HEK293 (cell line): ENCODE measurements around the gene FOXC1.

ENCODE experiments used
- HOXA7 ChIP-seq: sonication (generic); formaldehyde crosslinking; IDR thresholded peaks from 2 replicates; pipeline ENCODE4 v1.8.1; 2022; ENCODE audit warnings: missing genetic modification reagents, borderline replicate concordance
- HOXC10 ChIP-seq: sonication (generic); formaldehyde crosslinking; IDR thresholded peaks from 2 replicates; pipeline ENCODE4 v1.8.1; 2023; ENCODE audit warnings: mild to moderate bottlenecking, missing genetic modification reagents
- KLF1 ChIP-seq: fragments of 450-650 bp; formaldehyde crosslinking; IDR thresholded peaks from 2 replicates; pipeline ENCODE4 v1.5.1; 2016; ENCODE audit warnings: missing biosample characterization, missing genetic modification characterization
- KLF8 ChIP-seq: fragments of 450-650 bp; formaldehyde crosslinking; IDR thresholded peaks from 2 replicates; pipeline ENCODE4 v1.5.1; 2016; ENCODE audit warnings: missing biosample characterization, missing genetic modification characterization
- PBX3 ChIP-seq: sonication (generic); formaldehyde crosslinking; IDR thresholded peaks from 2 replicates; pipeline ENCODE4 v1.8.1; 2022; ENCODE audit warnings: mild to moderate bottlenecking, moderate library complexity, missing genetic modification reagents
- PRDM1 ChIP-seq: fragments of 450-650 bp; formaldehyde crosslinking; IDR thresholded peaks from 2 replicates; pipeline ENCODE4; 2016; ENCODE audit warnings: missing biosample characterization, missing genetic modification characterization
- SETDB1 ChIP-seq: IDR thresholded peaks from one replicate; pipeline ENCODE4 v1.6.1; 2017; ENCODE audit warnings: mild to moderate bottlenecking, low read length, moderate library complexity, mixed read lengths; ENCODE audit not compliant: insufficient read length
- ZBTB17 ChIP-seq: fragments of 450-650 bp; formaldehyde crosslinking; IDR thresholded peaks from 2 replicates; pipeline ENCODE4 v1.5.1; 2016; ENCODE audit warnings: missing biosample characterization, missing genetic modification characterization
- ZBTB21 ChIP-seq: fragments of 450-650 bp; formaldehyde crosslinking; IDR thresholded peaks from 2 replicates; pipeline ENCODE4 v1.5.1; 2017; ENCODE audit warnings: missing biosample characterization, missing genetic modification characterization
- ZNF138 ChIP-seq: fragments of 450-650 bp; formaldehyde crosslinking; IDR thresholded peaks from 2 replicates; pipeline ENCODE4 v1.5.1; 2016; ENCODE audit warnings: missing biosample characterization, missing genetic modification characterization, borderline replicate concordance
- ZNF248 ChIP-seq: fragments of 450-650 bp; formaldehyde crosslinking; IDR thresholded peaks from 2 replicates; pipeline ENCODE4 v1.5.1; 2017; ENCODE audit warnings: missing biosample characterization, missing genetic modification characterization
- ZNF266 ChIP-seq: fragments of 450-650 bp; formaldehyde crosslinking; IDR thresholded peaks from 2 replicates; pipeline ENCODE4 v1.5.1; 2016; ENCODE audit warnings: missing biosample characterization, missing genetic modification characterization, low read depth
- ZNF37A ChIP-seq: fragments of 450-650 bp; IDR thresholded peaks from 2 replicates; pipeline ENCODE4 v1.5.1; 2018; ENCODE audit warnings: missing biosample characterization, missing genetic modification characterization
- ZNF398 ChIP-seq: fragments of 450-650 bp; formaldehyde crosslinking; IDR thresholded peaks from 2 replicates; pipeline ENCODE4 v1.5.1; 2017; ENCODE audit warnings: missing biosample characterization, missing genetic modification characterization
- ZNF510 ChIP-seq: fragments of 450-650 bp; formaldehyde crosslinking; IDR thresholded peaks from 2 replicates; pipeline ENCODE4 v1.5.1; 2018; ENCODE audit warnings: mild to moderate bottlenecking, missing genetic modification characterization, missing biosample characterization; ENCODE audit not compliant: insufficient replicate concordance
- ZNF529 ChIP-seq: fragments of 450-650 bp; formaldehyde crosslinking; IDR thresholded peaks from 2 replicates; pipeline ENCODE4 v1.5.1; 2017; ENCODE audit warnings: missing genetic modification characterization, missing biosample characterization; ENCODE audit not compliant: insufficient replicate concordance
- ZNF544 ChIP-seq: fragments of 450-650 bp; formaldehyde crosslinking; IDR thresholded peaks from 2 replicates; pipeline ENCODE4 v1.5.0; 2017; ENCODE audit warnings: missing biosample characterization, missing genetic modification characterization
- ZNF548 ChIP-seq: fragments of 450-650 bp; formaldehyde crosslinking; IDR thresholded peaks from 2 replicates; pipeline ENCODE4 v1.5.1; 2016; ENCODE audit warnings: missing biosample characterization, missing genetic modification characterization
- ZNF600 ChIP-seq: fragments of 450-650 bp; formaldehyde crosslinking; IDR thresholded peaks from 2 replicates; pipeline ENCODE4 v1.5.1; 2016; ENCODE audit warnings: missing biosample characterization, missing genetic modification characterization
- ZNF623 ChIP-seq: fragments of 450-650 bp; formaldehyde crosslinking; IDR thresholded peaks from 2 replicates; pipeline ENCODE4 v1.5.1; 2016; ENCODE audit warnings: missing biosample characterization, missing genetic modification characterization
- ZNF677 ChIP-seq: fragments of 450-650 bp; IDR thresholded peaks from 2 replicates; pipeline ENCODE4 v1.5.0; 2018; ENCODE audit warnings: missing biosample characterization, mild to moderate bottlenecking, missing genetic modification characterization, moderate library complexity
- ZNF692 ChIP-seq: fragments of 450-650 bp; formaldehyde crosslinking; IDR thresholded peaks from 2 replicates; pipeline ENCODE4 v1.5.1; 2016; ENCODE audit warnings: missing biosample characterization, missing genetic modification characterization
- ZNF76 ChIP-seq: fragments of 450-650 bp; formaldehyde crosslinking; IDR thresholded peaks from 2 replicates; pipeline ENCODE4; 2016; ENCODE audit warnings: low read depth, missing biosample characterization, missing genetic modification characterization, borderline replicate concordance
- ZNF791 ChIP-seq: fragments of 450-650 bp; formaldehyde crosslinking; IDR thresholded peaks from 2 replicates; pipeline ENCODE4 v1.5.1; 2016; ENCODE audit warnings: missing biosample characterization, missing genetic modification characterization
- ZSCAN18 ChIP-seq: fragments of 450-650 bp; formaldehyde crosslinking; IDR thresholded peaks from 2 replicates; pipeline ENCODE4 v1.5.1; 2016; ENCODE audit warnings: missing biosample characterization, missing genetic modification characterization
- TF ChIP-seq, protein P1 (sequence below): fragments of 450-650 bp; formaldehyde crosslinking; IDR thresholded peaks from 2 replicates; pipeline ENCODE4 v1.5.1; 2016; ENCODE audit warnings: missing biosample characterization, missing genetic modification characterization
- TF ChIP-seq, protein P2 (sequence below): fragments of 450-650 bp; formaldehyde crosslinking; IDR thresholded peaks from 2 replicates; pipeline ENCODE4 v1.5.1; 2016; ENCODE audit warnings: missing biosample characterization, missing genetic modification characterization
- TF ChIP-seq, protein P3 (sequence below): fragments of 450-650 bp; IDR thresholded peaks from 2 replicates; pipeline ENCODE4 v1.5.1; 2018; ENCODE audit warnings: missing biosample characterization, missing genetic modification characterization

The FOXC1 gene

DNA sequence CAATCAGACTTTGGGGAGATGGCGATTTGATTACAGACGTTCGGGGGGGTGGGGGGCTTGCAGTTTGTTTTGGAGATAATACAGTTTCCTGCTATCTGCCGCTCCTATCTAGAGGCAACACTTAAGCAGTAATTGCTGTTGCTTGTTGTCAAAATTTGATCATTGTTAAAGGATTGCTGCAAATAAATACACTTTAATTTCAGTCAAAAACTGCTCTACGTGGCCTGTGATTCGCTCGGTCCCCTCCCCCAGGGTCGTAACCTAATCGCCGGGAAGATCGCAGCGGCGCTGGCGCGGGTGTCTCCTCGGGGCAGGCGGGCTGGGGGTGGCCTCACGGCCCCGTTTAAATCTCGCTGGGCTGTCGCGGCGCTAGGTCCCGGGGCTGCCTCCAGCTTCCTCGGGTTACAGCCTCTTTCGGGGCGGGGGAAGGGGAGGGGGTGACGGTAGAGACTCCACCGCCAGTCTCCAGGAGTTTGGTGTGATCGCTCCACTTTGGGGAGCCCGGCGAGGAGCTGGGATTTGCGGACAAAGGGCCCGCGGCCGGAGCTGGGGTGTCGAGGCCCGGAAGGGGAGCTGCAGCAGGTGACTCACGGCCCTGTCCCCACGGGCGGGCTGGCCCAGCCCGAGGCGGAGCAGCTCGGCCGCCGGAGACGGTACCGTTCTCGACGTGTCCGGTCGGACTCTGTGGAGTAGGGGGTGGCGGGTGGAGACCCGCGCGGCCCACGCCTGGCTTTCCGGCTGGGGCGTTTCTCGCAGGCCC, 4.2 kb downstream of the FOXC1 start (continued):
- TF ChIP-seq ZNF510 (tag by site-specific recombination), result no peak
- TF ChIP-seq ZNF37A (tag by site-specific recombination), result no peak
- TF ChIP-seq ZNF548, result no peak
- no peak for TF ChIP-seq HOXC10
- no peak for TF ChIP-seq ZNF266 (tag by site-specific recombination)
- TF ChIP-seq KLF8 (tag by site-specific recombination), result peak; percentile 72
- TF ChIP-seq, protein P1, sequence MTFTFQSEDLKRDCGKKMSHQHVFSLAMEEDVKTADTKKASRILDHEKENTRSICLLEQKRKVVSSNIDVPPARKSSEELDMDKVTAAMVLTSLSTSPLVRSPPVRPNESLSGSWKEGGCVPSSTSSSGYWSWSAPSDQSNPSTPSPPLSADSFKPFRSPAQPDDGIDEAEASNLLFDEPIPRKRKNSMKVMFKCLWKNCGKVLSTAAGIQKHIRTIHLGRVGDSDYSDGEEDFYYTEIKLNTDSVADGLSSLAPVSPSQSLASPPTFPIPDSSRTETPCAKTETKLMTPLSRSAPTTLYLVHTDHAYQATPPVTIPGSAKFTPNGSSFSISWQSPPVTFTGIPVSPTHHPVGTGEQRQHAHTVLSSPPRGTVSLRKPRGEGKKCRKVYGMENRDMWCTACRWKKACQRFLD (tag by site-specific recombination), result no peak
- TF ChIP-seq, protein P2, sequence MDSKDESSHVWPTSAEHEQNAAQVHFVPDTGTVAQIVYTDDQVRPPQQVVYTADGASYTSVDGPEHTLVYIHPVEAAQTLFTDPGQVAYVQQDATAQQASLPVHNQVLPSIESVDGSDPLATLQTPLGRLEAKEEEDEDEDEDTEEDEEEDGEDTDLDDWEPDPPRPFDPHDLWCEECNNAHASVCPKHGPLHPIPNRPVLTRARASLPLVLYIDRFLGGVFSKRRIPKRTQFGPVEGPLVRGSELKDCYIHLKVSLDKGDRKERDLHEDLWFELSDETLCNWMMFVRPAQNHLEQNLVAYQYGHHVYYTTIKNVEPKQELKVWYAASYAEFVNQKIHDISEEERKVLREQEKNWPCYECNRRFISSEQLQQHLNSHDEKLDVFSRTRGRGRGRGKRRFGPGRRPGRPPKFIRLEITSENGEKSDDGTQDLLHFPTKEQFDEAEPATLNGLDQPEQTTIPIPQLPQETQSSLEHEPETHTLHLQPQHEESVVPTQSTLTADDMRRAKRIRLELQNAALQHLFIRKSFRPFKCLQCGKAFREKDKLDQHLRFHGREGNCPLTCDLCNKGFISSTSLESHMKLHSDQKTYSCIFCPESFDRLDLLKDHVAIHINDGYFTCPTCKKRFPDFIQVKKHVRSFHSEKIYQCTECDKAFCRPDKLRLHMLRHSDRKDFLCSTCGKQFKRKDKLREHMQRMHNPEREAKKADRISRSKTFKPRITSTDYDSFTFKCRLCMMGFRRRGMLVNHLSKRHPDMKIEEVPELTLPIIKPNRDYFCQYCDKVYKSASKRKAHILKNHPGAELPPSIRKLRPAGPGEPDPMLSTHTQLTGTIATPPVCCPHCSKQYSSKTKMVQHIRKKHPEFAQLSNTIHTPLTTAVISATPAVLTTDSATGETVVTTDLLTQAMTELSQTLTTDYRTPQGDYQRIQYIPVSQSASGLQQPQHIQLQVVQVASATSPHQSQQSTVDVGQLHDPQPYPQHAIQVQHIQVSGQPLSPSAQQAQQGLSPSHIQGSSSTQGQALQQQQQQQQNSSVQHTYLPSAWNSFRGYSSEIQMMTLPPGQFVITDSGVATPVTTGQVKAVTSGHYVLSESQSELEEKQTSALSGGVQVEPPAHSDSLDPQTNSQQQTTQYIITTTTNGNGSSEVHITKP, result peak; percentile 21; the same call in 1 of the 2 replicates
- TF ChIP-seq ZNF677 (tag by site-specific recombination), result no peak
- 0 out of 2 replicates have a peak, but pooled peaks have one; percentile 12 for TF ChIP-seq KLF1
- no peak for TF ChIP-seq ZNF138 (tag by site-specific recombination)
- no peak for TF ChIP-seq ZNF600 (tag by site-specific recombination)
- TF ChIP-seq PBX3 (CRISPR knock-in tag), result no peak
- no peak for TF ChIP-seq ZNF248 (tag by site-specific recombination)
- TF ChIP-seq HOXA7, result no peak
- no peak for TF ChIP-seq ZBTB21 (tag by site-specific recombination)
- TF ChIP-seq ZSCAN18 (tag by site-specific recombination), result no peak
- no peak for TF ChIP-seq PRDM1
- TF ChIP-seq ZNF623, result no peak
- no peak for TF ChIP-seq ZNF398
- no peak for TF ChIP-seq ZNF544 (tag by site-specific recombination)
- TF ChIP-seq ZNF791 (tag by site-specific recombination), result no peak
- no peak for TF ChIP-seq ZNF529 (tag by site-specific recombination)
- TF ChIP-seq, protein P3, sequence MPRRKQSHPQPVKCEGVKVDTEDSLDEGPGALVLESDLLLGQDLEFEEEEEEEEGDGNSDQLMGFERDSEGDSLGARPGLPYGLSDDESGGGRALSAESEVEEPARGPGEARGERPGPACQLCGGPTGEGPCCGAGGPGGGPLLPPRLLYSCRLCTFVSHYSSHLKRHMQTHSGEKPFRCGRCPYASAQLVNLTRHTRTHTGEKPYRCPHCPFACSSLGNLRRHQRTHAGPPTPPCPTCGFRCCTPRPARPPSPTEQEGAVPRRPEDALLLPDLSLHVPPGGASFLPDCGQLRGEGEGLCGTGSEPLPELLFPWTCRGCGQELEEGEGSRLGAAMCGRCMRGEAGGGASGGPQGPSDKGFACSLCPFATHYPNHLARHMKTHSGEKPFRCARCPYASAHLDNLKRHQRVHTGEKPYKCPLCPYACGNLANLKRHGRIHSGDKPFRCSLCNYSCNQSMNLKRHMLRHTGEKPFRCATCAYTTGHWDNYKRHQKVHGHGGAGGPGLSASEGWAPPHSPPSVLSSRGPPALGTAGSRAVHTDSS (tag by site-specific recombination), result no peak
- no peak for TF ChIP-seq ZNF76
- no peak for TF ChIP-seq ZBTB17 (tag by site-specific recombination)
- peak; percentile 46 for TF ChIP-seq ZNF692 (tag by site-specific recombination)
- TF ChIP-seq SETDB1, result no peak
